Motor neuron (in vitro differentiated cells): ENCODE measurements around the gene PLPP7. TPM values are rescaled to one million over a fixed set of nuclear protein-coding genes. Genes with fewer than 3 reads are reported as not detected.

Experiments
- ATAC-seq, 8 experiments: fragments of 200-7000 bp; cut with Tn5 transposase; replicated peaks in 6 of 8; 2 replicates each; pipeline ENCODE4 v1.8.0; 2021; ENCODE audit warnings: mild to moderate bottlenecking in 8 of 8, moderate library complexity in 8 of 8
- H3K27ac ChIP-seq, 2 donors: fragments of 250-450 bp; sonication (Bioruptor Pico); 2 replicates each; pipeline ENCODE4 v1.9.0; 2021; ENCODE audit warnings: antibody characterized with exemption in 2 of 2, mild to moderate bottlenecking in 2 of 2, moderate library complexity in 1 of 2
- H3K4me1 ChIP-seq, 2 donors: fragments of 250-450 bp; sonication (Bioruptor Pico); replicated peaks in 1 of 2; 2 replicates each; pipeline ENCODE4 v1.6.1; 2021; ENCODE audit warnings: antibody characterized with exemption in 2 of 2, mild to moderate bottlenecking in 2 of 2, moderate library complexity in 1 of 2
- H3K4me3 ChIP-seq, 5 donors: fragments of 250-450 bp; sonication (Bioruptor Pico); 2 replicates each; pipeline ENCODE4 v1.9.0; 2021; ENCODE audit warnings: antibody characterized with exemption in 5 of 5, mild to moderate bottlenecking in 5 of 5, moderate library complexity in 4 of 5
- WGBS, 10 experiments: fragments of 450-650 bp; shearing (Covaris generic); methylation state at CpG; one replicate each; pipeline ENCODE4 v1.0.0; 2022; 5-methylcytosine and 5-hydroxymethylcytosine counted together
- in situ Hi-C, 9 experiments: fragments of 400-800 bp; cut with MboI; loops; one replicate each; pipeline ENCODE4 v1.15.0; 2021; ENCODE audit warnings: low sequenced_read_pairs in 9 of 9, low pct_unique_long_range_greater_than_20kb in 2 of 9; ENCODE audit not compliant: unreplicated experiment in 9 of 9
- total RNA-seq, 8 experiments: library from RNA; unstranded; fragments of 300-600 nt; gene quantifications; 2 replicates each; pipeline versions ENCODE4 v1.2.3 to v1.2.4, GENCODE V29; 2022

Gene PLPP7
- total RNA-seq, 8 experiments from 2014 or later = 0.15 to 9.9 (median 5.0) TPM

- ATAC-seq = no peak
- 0 to 100% (median 76%) methylated on average over 1 to 2 of the region's 7 CpGs; no CpG with 5 or more reads in 4 of the 10 experiments for WGBS, 10 experiments
- Histone ChIP-seq H3K4me3 (no peak overlapping the region), H3K27ac (no peak overlapping the region), H3K4me1 (peaks cover 27 to 29% of the 10 kb centered on the region in 2 donors)
- in situ Hi-C loops = no loop called here
Measured at GRCh38 chr9:131291795-131292315, 2.3 kb downstream of the PLPP7 start.

- in situ Hi-C loops = no loop called here
Measured at GRCh38 chr9:131292937-131293336, 3.4 kb downstream of the PLPP7 start.

GRCh38 chr9:131296460-131296859 is 6.9 kb downstream of the PLPP7 start:
- Histone ChIP-seq H3K4me1 (peaks cover 2 to 3% of the 10 kb centered on the region in 2 donors), H3K4me3 (no peak overlapping the region), H3K27ac (no peak overlapping the region)
- in situ Hi-C loops = no loop called here
- peak in 4 of 8 experiments; percentile 35 to 68 (median 52) for ATAC-seq
- WGBS, 10 experiments = 40 to 80% (median 55%) methylated on average over 1 to 6 of the region's 9 CpGs; no CpG with 5 or more reads in 6 of the 10 experiments

More at GRCh38 chr9:131292937-131293336, 3.4 kb downstream of the PLPP7 start:
- H3K4me1 ChIP-seq = peaks cover 29 to 30% of the 10 kb centered on the region in 2 donors
- no peak overlapping the region for H3K4me3 ChIP-seq
- ATAC-seq = no peak
- 88 to 100% (median 94%) methylated on average over 1 to 7 of the region's 10 CpGs; no CpG with 5 or more reads in 1 of the 10 experiments for WGBS, 10 experiments
- H3K27ac ChIP-seq = no peak overlapping the region

- peak in 4 of 8 experiments; percentile 18 to 39 (median 26) for ATAC-seq
- H3K4me3 ChIP-seq = no peak overlapping the region
- WGBS, 10 experiments = 50 to 100% (median 91%) methylated on average over 1 to 3 of the region's 8 CpGs; no CpG with 5 or more reads in 2 of the 10 experiments
- in situ Hi-C loops = no loop called here
- H3K4me1 ChIP-seq = peaks cover 2 to 3% of the 10 kb centered on the region in 2 donors
- no peak overlapping the region for H3K27ac ChIP-seq
Measured at GRCh38 chr9:131296906-131297500, 7.5 kb downstream of the PLPP7 start.

GRCh38 chr9:131297903-131298302 is 8.4 kb downstream of the PLPP7 start:
- Histone ChIP-seq H3K4me3 (no peak overlapping the region), H3K27ac (no peak overlapping the region), H3K4me1 (peaks cover 2 to 3% of the 10 kb centered on the region in 2 donors)
- 20 to 77% (median 63%) methylated on average over 1 to 9 of the region's 11 CpGs; no CpG with 5 or more reads in 3 of the 10 experiments for WGBS, 10 experiments
- in situ Hi-C loops = no loop called here
- ATAC-seq = no peak

- Histone ChIP-seq H3K4me1 (peaks cover 2 to 3% of the 10 kb centered on the region in 2 donors), H3K27ac (no peak overlapping the region), H3K4me3 (no peak overlapping the region)
- WGBS, 10 experiments = 60 to 100% (median 80%) methylated on average over 1 to 2 of the region's 5 CpGs; no CpG with 5 or more reads in 5 of the 10 experiments
- ATAC-seq = no peak
- in situ Hi-C loops = no loop called here
Measured at GRCh38 chr9:131298341-131298740, 8.8 kb downstream of the PLPP7 start.

- Histone ChIP-seq H3K27ac (no peak overlapping the region), H3K4me3 (no peak overlapping the region), H3K4me1 (peaks cover 2 to 3% of the 10 kb centered on the region in 2 donors)
- in situ Hi-C loops = no loop called here
- no peak for ATAC-seq
- WGBS, 10 experiments = 54 to 100% (median 80%) methylated on average over 1 to 4 of the region's 12 CpGs; no CpG with 5 or more reads in 7 of the 10 experiments
Measured at GRCh38 chr9:131298816-131299215, 9.3 kb downstream of the PLPP7 start.

- WGBS, 10 experiments = 61 to 90% (median 75%) methylated on average over 2 to 9 of the region's 22 CpGs; no CpG with 5 or more reads in 7 of the 10 experiments
- Histone ChIP-seq H3K4me1 (peaks cover 2 to 3% of the 10 kb centered on the region in 2 donors), H3K4me3 (no peak overlapping the region), H3K27ac (no peak overlapping the region)
- in situ Hi-C loops = no loop called here
- ATAC-seq = peak in 4 of 8 experiments; percentile 11 to 49 (median 34)
Measured at GRCh38 chr9:131299346-131299960, 9.9 kb downstream of the PLPP7 start.

GRCh38 chr9:131299961-131300347 is 10.4 kb downstream of the PLPP7 start:
- WGBS, 10 experiments = 0 to 100% (median 58%) methylated on average over 1 to 4 of the region's 5 CpGs; no CpG with 5 or more reads in 3 of the 10 experiments
- H3K4me1 ChIP-seq = peaks cover 2 to 3% of the 10 kb centered on the region in 2 donors
- H3K27ac ChIP-seq = no peak overlapping the region
- H3K4me3 ChIP-seq = no peak overlapping the region
- no peak for ATAC-seq
- in situ Hi-C loops = no loop called here

GRCh38 chr9:131300444-131300843 is 10.9 kb downstream of the PLPP7 start:
- H3K4me1 ChIP-seq = peaks cover 2 to 3% of the 10 kb centered on the region in 2 donors
- no peak for ATAC-seq
- H3K27ac ChIP-seq = no peak overlapping the region
- H3K4me3 ChIP-seq = no peak overlapping the region
- in situ Hi-C loops = no loop called here

GRCh38 chr9:131302244-131303075 is 12.9 kb downstream of the PLPP7 start:
- peak in 1 of 8 experiments; percentile 8 for ATAC-seq
- 40 to 100% (median 86%) methylated on average over 1 to 10 of the region's 16 CpGs; no CpG with 5 or more reads in 5 of the 10 experiments for WGBS, 10 experiments
- Histone ChIP-seq H3K27ac (no peak overlapping the region), H3K4me1 (no peaks in the 10 kb centered on the region), H3K4me3 (no peak overlapping the region)
- in situ Hi-C loops = no loop called here

GRCh38 chr9:131303381-131304321 is 14.1 kb downstream of the PLPP7 start:
- peak in 1 of 8 experiments; percentile 11 for ATAC-seq
- WGBS, 10 experiments = 11 to 88% (median 73%) methylated on average over 1 to 7 of the region's 11 CpGs; no CpG with 5 or more reads in 2 of the 10 experiments
- Histone ChIP-seq H3K4me1 (no peaks in the 10 kb centered on the region), H3K4me3 (no peak overlapping the region), H3K27ac (no peak overlapping the region)
- in situ Hi-C loops = no loop called here
